Measurements from ENCODE around the gene LPA. TPM values are rescaled to one million over a fixed set of nuclear protein-coding genes. Genes with fewer than 3 reads are reported as not detected.
"Not testable (repeated sequence)": the region's sequence is repeated elsewhere in the genome, so short reads cannot be mapped to it uniquely, and the experiment has no call there.

Gene LPA, protein sequence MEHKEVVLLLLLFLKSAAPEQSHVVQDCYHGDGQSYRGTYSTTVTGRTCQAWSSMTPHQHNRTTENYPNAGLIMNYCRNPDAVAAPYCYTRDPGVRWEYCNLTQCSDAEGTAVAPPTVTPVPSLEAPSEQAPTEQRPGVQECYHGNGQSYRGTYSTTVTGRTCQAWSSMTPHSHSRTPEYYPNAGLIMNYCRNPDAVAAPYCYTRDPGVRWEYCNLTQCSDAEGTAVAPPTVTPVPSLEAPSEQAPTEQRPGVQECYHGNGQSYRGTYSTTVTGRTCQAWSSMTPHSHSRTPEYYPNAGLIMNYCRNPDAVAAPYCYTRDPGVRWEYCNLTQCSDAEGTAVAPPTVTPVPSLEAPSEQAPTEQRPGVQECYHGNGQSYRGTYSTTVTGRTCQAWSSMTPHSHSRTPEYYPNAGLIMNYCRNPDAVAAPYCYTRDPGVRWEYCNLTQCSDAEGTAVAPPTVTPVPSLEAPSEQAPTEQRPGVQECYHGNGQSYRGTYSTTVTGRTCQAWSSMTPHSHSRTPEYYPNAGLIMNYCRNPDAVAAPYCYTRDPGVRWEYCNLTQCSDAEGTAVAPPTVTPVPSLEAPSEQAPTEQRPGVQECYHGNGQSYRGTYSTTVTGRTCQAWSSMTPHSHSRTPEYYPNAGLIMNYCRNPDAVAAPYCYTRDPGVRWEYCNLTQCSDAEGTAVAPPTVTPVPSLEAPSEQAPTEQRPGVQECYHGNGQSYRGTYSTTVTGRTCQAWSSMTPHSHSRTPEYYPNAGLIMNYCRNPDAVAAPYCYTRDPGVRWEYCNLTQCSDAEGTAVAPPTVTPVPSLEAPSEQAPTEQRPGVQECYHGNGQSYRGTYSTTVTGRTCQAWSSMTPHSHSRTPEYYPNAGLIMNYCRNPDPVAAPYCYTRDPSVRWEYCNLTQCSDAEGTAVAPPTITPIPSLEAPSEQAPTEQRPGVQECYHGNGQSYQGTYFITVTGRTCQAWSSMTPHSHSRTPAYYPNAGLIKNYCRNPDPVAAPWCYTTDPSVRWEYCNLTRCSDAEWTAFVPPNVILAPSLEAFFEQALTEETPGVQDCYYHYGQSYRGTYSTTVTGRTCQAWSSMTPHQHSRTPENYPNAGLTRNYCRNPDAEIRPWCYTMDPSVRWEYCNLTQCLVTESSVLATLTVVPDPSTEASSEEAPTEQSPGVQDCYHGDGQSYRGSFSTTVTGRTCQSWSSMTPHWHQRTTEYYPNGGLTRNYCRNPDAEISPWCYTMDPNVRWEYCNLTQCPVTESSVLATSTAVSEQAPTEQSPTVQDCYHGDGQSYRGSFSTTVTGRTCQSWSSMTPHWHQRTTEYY (N-terminal part only)
- total RNA-seq (2012; rRNA removed) = not detected in 2 replicates

DNA sequence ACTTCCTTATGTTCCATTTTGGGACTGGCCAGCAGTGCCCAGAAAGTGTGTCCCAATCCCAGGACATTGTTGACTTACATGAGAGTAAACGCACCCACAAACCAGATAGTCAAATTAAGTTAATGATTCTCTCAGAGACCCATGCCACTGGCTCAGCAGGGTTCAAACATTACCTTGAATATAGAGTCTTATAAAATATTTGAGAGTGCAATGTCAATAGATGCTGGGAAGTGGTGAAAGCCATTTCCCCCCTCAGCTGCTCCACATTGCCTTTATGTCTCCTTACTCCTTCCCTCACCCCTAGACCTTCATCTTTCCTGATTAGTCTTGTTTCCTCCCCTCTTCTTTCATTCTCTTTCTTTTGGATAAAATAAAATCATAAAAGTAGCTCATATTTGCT lies at the start of gene LPA:
TSS of gene LPA (minus strand) at position 78 of the 400 bp plus-strand sequence. CDS start at position 17, 61 bp downstream.
- H3K27me3 ChIP-seq (ENCODE audit: control insufficient read depth, insufficient read depth, low read length); H3K36me3 ChIP-seq (ENCODE audit: insufficient read depth, low read length); H3K4me3 ChIP-seq (ENCODE audit: low read length); H3K9me3 ChIP-seq (replicated peaks; ENCODE audit: low read length); H3K4me1 ChIP-seq (ENCODE audit: control insufficient read depth, insufficient read depth, low read length); H3K4me2 ChIP-seq (ENCODE audit: low read length); H3K9ac ChIP-seq (ENCODE audit: low read depth, low read length): not testable (repeated sequence)

DNA sequence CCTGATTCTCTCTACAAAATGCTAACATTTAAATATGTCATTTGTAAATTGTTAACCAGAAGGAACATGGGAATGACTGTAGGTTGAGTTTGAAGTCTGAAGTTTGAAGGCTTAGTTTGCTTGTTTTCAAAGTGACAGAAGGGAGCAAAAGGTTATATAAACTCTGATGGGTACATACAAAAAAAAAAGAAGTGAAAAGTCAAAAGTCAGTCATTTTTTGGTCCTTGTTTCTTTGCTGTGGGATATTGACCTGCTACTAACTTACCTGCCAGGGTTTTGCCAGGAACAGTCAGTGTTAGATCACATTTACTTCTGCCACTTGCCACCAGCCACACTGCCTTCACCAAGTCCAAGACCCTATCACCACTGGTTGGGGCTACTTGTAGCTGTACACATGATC lies 44.9 kb upstream of the LPA start:
- H3K9me3 ChIP-seq (replicated peaks; ENCODE audit: low read length); H3K4me2 ChIP-seq (ENCODE audit: low read length); H3K9ac ChIP-seq (ENCODE audit: low read depth, low read length); H3K4me1 ChIP-seq (ENCODE audit: control insufficient read depth, insufficient read depth, low read length); H3K36me3 ChIP-seq (ENCODE audit: insufficient read depth, low read length); H3K27me3 ChIP-seq (ENCODE audit: control insufficient read depth, insufficient read depth, low read length); H3K4me3 ChIP-seq (ENCODE audit: low read length): not testable (repeated sequence)

DNA sequence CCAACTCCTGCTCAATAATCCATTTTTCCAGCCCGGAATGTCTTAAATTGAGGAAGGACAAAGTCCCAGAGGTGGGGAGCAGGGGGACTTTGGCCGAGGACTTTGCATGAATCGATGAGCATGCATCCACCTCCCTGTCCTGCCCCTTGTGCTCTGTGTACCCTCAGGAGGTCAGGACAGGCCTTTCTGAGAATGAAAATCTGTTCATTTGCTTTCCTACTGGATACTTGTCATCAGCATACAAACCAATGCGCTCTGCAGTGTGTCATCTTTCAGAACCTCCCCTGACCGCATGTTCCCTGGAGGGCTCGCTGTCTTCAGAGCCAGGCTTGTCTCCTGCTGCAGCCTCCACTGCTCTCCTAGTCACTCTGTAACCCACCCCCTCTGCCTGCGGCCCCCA lies 40.6 kb upstream of the LPA start:
- not testable (repeated sequence) for H3K9ac ChIP-seq (ENCODE audit: low read depth, low read length); H3K9me3 ChIP-seq (replicated peaks; ENCODE audit: low read length); H3K4me3 ChIP-seq (ENCODE audit: low read length); H3K4me1 ChIP-seq (ENCODE audit: control insufficient read depth, insufficient read depth, low read length); H3K36me3 ChIP-seq (ENCODE audit: insufficient read depth, low read length); H3K4me2 ChIP-seq (ENCODE audit: low read length); H3K27me3 ChIP-seq (ENCODE audit: control insufficient read depth, insufficient read depth, low read length)

DNA sequence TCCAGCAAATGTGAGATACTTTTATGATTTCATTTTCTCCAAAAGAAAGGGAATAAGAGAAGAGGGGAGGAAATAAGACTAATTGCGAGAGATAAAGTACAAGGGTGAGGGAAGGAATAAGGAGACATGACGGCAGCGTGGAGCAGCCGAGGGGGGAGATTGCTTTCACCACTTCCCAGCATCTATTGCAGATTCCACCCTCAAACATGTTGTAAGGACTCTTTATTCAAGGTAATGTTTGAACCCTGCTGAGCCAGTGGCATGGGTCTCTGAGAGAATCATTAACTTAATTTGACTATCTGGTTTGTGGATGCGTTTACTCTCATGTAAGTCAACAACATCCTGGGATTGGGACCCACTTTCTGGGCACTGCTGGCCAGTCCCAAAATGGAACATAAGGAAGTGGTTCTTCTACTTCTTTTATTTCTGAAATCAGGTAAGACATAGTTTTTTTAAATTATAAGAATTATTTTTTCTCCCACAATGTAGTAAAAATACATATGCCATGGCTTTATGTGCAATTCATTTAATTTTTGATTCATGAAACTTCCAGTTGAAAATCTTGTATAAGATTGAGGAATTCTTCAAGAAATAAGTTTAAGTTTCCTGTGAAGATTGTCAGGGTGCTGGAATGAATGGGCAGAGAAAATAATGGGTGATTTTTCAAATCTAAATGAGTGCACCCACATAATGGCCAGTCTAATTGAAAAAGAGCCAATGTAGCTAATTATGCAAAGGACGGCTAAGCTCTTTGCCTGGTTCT lies 38.0 kb upstream of the LPA start, which contains the start of gene PLG:
TSS of gene PLG (plus strand) at position 327 of the 763 bp plus-strand sequence. CDS start at position 388, 61 bp downstream.
- not testable (repeated sequence) for H3K9me3 ChIP-seq (replicated peaks; ENCODE audit: low read length); H3K36me3 ChIP-seq (ENCODE audit: insufficient read depth, low read length); H3K27me3 ChIP-seq (ENCODE audit: control insufficient read depth, insufficient read depth, low read length); H3K4me1 ChIP-seq (ENCODE audit: control insufficient read depth, insufficient read depth, low read length); H3K9ac ChIP-seq (ENCODE audit: low read depth, low read length); H3K4me3 ChIP-seq (ENCODE audit: low read length); H3K4me2 ChIP-seq (ENCODE audit: low read length)

DNA sequence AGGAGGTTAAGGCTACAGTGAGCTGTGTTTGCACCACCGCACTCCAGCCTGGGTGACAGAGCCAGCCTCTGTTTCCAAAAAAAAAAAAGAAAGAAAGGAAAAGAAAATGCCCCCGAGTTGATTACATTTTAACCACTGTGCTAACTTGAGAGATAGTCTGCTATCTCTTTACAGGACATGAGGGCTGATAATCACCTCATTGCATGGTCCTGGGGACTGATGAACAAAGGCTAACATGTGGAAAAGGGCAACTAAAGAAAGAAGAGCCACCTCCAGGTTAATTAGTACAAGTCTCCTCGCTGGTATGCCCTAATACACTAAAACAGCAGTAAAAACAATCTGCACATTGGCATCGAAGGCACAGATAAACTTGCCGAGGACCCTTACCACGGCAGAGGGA lies 33.8 kb upstream of the LPA start:
- H3K4me2 ChIP-seq (ENCODE audit: low read length) = no peak overlapping the region
- H3K4me3 ChIP-seq (ENCODE audit: low read length) = no peak overlapping the region
- no peaks in the 10 kb centered on the region for H3K27me3 ChIP-seq (ENCODE audit: control insufficient read depth, insufficient read depth, low read length)
- H3K36me3 ChIP-seq (ENCODE audit: insufficient read depth, low read length) = no peaks in the 10 kb centered on the region
- no peak overlapping the region for H3K9ac ChIP-seq (ENCODE audit: low read depth, low read length)
- H3K4me1 ChIP-seq (ENCODE audit: control insufficient read depth, insufficient read depth, low read length) = no peaks in the 10 kb centered on the region
- no peaks in the 10 kb centered on the region for H3K9me3 ChIP-seq (replicated peaks; ENCODE audit: low read length)

DNA sequence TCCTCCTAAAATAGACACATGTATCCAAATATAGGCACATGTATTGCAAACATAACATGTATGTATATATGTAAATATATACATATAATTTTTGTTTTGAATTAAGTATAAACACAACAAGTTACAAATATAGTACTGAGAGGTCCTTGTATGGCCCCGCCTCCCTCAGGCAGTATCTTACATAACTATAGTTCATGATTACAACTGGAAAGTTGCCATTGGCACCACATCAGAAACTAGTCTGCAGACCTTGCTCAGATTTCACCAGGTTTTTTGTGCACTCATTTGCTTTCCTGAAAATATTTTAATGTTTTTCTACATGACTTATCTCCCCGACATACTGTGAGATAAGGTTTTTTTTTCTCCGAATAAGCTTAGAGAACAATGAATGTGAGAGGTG lies 32.8 kb upstream of the LPA start:
- H3K36me3 ChIP-seq (ENCODE audit: insufficient read depth, low read length); H3K4me1 ChIP-seq (ENCODE audit: control insufficient read depth, insufficient read depth, low read length); H3K9ac ChIP-seq (ENCODE audit: low read depth, low read length); H3K4me2 ChIP-seq (ENCODE audit: low read length); H3K4me3 ChIP-seq (ENCODE audit: low read length); H3K9me3 ChIP-seq (replicated peaks; ENCODE audit: low read length); H3K27me3 ChIP-seq (ENCODE audit: control insufficient read depth, insufficient read depth, low read length): not testable (repeated sequence)

DNA sequence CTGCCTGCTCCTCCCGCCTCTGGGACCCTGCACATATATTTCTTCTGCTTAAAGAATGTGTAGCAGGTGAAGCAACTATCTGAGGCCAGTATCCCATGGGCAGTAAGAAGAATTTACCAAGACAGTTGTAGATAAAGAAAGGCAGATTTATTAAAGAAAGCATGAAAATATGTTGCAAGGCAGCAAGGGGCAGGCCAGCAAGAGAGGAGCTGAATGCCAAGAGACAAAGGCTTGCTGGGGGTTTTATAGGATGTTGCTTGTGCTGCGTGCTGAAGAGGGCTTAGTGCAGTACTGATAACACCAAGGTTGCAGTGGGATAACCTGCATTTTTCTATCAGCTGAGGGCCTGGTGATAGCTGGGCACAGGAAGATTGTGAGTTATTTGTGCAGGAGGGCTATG lies 31.5 kb upstream of the LPA start:
- H3K36me3 ChIP-seq (ENCODE audit: insufficient read depth, low read length); H3K4me2 ChIP-seq (ENCODE audit: low read length): not testable (repeated sequence)

DNA sequence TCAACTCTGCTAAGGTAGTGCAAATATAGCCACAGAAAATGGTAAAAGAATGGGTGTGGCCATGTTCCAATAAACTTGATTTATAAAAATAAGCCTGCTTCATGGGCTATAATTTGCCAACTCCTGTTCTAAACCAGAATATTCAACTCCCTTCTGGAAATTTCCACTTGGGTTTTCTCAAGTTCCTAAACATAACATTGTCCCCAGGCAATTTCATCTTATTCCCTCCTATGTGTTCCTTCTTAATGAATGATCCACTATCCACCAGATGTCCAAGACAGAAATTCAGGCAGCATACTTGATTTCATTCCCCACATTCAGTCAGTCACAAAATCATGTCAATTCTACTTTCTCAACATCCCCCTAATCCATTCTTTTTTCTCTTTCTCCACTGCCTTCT lies 30.9 kb upstream of the LPA start:
- H3K4me3 ChIP-seq (ENCODE audit: low read length); H3K9ac ChIP-seq (ENCODE audit: low read depth, low read length); H3K4me2 ChIP-seq (ENCODE audit: low read length); H3K9me3 ChIP-seq (replicated peaks; ENCODE audit: low read length); H3K36me3 ChIP-seq (ENCODE audit: insufficient read depth, low read length); H3K4me1 ChIP-seq (ENCODE audit: control insufficient read depth, insufficient read depth, low read length); H3K27me3 ChIP-seq (ENCODE audit: control insufficient read depth, insufficient read depth, low read length): not testable (repeated sequence)

More for the DNA sequence above, 31.5 kb upstream of the LPA start:
- H3K27me3 ChIP-seq (ENCODE audit: control insufficient read depth, insufficient read depth, low read length); H3K4me3 ChIP-seq (ENCODE audit: low read length); H3K4me1 ChIP-seq (ENCODE audit: control insufficient read depth, insufficient read depth, low read length); H3K9me3 ChIP-seq (replicated peaks; ENCODE audit: low read length); H3K9ac ChIP-seq (ENCODE audit: low read depth, low read length): not testable (repeated sequence)

DNA sequence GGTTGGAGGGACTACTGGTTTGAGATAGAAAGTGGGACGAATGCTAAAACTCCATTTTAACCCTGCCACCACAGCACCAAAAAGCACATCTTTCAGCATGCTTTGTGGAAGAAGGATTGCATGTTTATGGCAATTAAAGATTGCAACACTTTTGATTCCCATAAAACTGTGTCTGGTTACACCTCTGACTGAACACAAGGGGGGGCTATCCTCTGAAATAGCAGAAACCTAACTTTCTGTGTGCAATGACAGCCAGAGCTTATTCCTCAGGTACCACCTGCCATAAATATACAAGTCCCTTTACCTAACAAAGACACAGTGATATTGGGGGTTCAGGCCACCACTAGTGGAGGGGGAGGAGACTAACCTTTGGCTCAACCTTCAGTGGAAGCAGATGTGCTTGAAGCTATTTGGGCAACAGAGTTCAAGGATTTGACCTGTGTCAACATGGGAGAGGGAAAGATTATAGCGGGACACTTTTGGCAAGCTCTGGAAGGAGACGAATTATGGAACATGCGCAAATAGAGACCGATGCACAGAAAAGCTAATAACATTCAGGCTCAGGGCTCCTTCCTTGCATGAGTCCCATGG lies 28.4 kb upstream of the LPA start:
- Histone ChIP-seq H3K27me3 (ENCODE audit: control insufficient read depth, insufficient read depth, low read length) (no peaks in the 10 kb centered on the region), H3K9ac (ENCODE audit: low read depth, low read length) (no peak overlapping the region), H3K9me3 (replicated peaks; ENCODE audit: low read length) (no peaks in the 10 kb centered on the region), H3K36me3 (ENCODE audit: insufficient read depth, low read length) (no peaks in the 10 kb centered on the region), H3K4me1 (ENCODE audit: control insufficient read depth, insufficient read depth, low read length) (no peaks in the 10 kb centered on the region), H3K4me2 (ENCODE audit: low read length) (no peak overlapping the region), H3K4me3 (ENCODE audit: low read length) (no peak overlapping the region)

DNA sequence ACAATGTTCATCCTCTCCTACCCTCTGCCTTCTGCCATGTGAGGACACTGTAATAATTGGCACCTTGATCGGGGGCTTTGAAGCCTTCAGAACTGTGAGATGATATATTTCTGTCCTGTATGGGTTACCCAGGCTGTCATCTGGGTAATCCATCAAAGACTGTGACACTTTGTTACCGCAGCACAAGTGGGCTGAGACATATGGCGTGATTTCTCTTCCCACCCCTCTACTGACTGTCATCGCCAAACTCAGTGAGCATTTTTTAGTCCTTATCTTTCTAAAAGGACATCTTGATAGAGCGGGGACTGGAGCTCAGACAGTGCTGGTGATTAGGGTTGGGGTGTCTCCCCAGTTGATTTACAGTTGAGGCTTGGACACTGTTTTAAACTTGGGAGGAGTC lies 27.5 kb upstream of the LPA start:
- H3K27me3 ChIP-seq (ENCODE audit: control insufficient read depth, insufficient read depth, low read length) = no peaks in the 10 kb centered on the region

More for the DNA sequence above, 27.5 kb upstream of the LPA start:
- Histone ChIP-seq H3K4me2 (ENCODE audit: low read length) (no peak overlapping the region), H3K4me1 (ENCODE audit: control insufficient read depth, insufficient read depth, low read length) (no peaks in the 10 kb centered on the region), H3K4me3 (ENCODE audit: low read length) (no peak overlapping the region), H3K9ac (ENCODE audit: low read depth, low read length) (no peak overlapping the region), H3K9me3 (replicated peaks; ENCODE audit: low read length) (no peaks in the 10 kb centered on the region), H3K36me3 (ENCODE audit: insufficient read depth, low read length) (no peaks in the 10 kb centered on the region)

All from skeletal muscle satellite cell (primary cell).